Stimulated activated CD4-positive, alpha-beta T cell treated with anti-CD3 and anti-CD28 coated beads, TNF-alpha, amount 100 ng/mL, for 4 hours (primary cell): ENCODE results near the gene PPIB.

ENCODE experiments used
- DNase-seq, 3 experiments: peaks; one replicate each; pipeline ENCODE4 v3.0.0-alpha.2; 2020; ENCODE audit warnings: low read depth in 3 of 3

The PPIB gene

GRCh38 chr15:64158363-64159134 is 4.3 kb downstream of the PPIB start:
- no peak for DNase-seq

- DNase-seq: no peak
Observed at GRCh38 chr15:64157599-64158125, 5.2 kb downstream of the PPIB start.

- no peak for DNase-seq
Observed at GRCh38 chr15:64156652-64157331, 6.0 kb downstream of the PPIB start.

GRCh38 chr15:64155802-64156651 is 6.8 kb downstream of the PPIB start:
- DNase-seq: no peak

- DNase-seq: peak; percentile 79 to 96 (median 81)
Observed at GRCh38 chr15:64153480-64154367, 9.1 kb downstream of the PPIB start.

GRCh38 chr15:64152507-64153387 is 10.1 kb downstream of the PPIB start:
- no peak for DNase-seq

GRCh38 chr15:64151727-64152506 is 10.9 kb downstream of the PPIB start, which contains the start of gene SNX22:
Gene SNX22, plus strand, starts transcription at chr15:64151731. Its CDS starts 45 bp downstream, at chr15:64151776.
- no peak for DNase-seq

GRCh38 chr15:64149893-64150578 is 12.8 kb downstream of the PPIB start:
- DNase-seq: no peak

GRCh38 chr15:64149424-64149823 is 13.4 kb downstream of the PPIB start:
- DNase-seq: no peak

GRCh38 chr15:64148581-64148980 is 14.2 kb downstream of the PPIB start:
- DNase-seq: no peak

GRCh38 chr15:64148168-64148567 is 14.7 kb downstream of the PPIB start:
- no peak for DNase-seq

- DNase-seq: no peak
Observed at GRCh38 chr15:64146885-64147681, 15.7 kb downstream of the PPIB start.

GRCh38 chr15:64146520-64146884 is 16.3 kb downstream of the PPIB start:
- DNase-seq: no peak

- no peak for DNase-seq
Observed at GRCh38 chr15:64146041-64146440, 16.8 kb downstream of the PPIB start.

- no peak for DNase-seq
Observed at GRCh38 chr15:64144565-64145281, 18.1 kb downstream of the PPIB start.

GRCh38 chr15:64144192-64144564 is 18.6 kb downstream of the PPIB start:
- DNase-seq: no peak

GRCh38 chr15:64143276-64143675 is 19.5 kb downstream of the PPIB start:
- no peak for DNase-seq
